H1 (cell line): ENCODE results near the gene SRSF3. TPM values are rescaled to one million over a fixed set of nuclear protein-coding genes. Genes with fewer than 3 reads are reported as not detected.

Source experiments
- CEBPB ChIP-seq: IDR thresholded peaks from 2 replicates; pipeline ENCODE4 v1.6.1; 2012; ENCODE audit warnings: low read depth, low read length
- CHD7 ChIP-seq: fragments of 300-600 bp; sonication (generic); IDR thresholded peaks from 2 replicates; pipeline ENCODE4 v1.7.1; 2012; ENCODE audit warnings: low read length, moderate library complexity, mild to moderate bottlenecking, inconsistent platforms; ENCODE audit not compliant: insufficient replicate concordance
- KDM1A ChIP-seq: fragments of 200-600, 300-600 bp; sonication (generic); IDR thresholded peaks from 2 replicates; pipeline ENCODE4 v1.7.1; 2016; ENCODE audit warnings: mild to moderate bottlenecking, low read length, borderline replicate concordance
- MAX ChIP-seq: IDR thresholded peaks from 2 replicates; pipeline ENCODE4 v1.6.1; 2012; ENCODE audit warnings: inconsistent platforms
- POLR2AphosphoS5 ChIP-seq: IDR thresholded peaks from 2 replicates; pipeline ENCODE4 v1.6.1; 2011; ENCODE audit warnings: low read depth, low read length
- RNF2 ChIP-seq: fragments of 200-900, 300-1000 bp; sonication (generic); IDR thresholded peaks from 2 replicates; pipeline ENCODE4 v1.7.1; 2016; ENCODE audit warnings: borderline replicate concordance, low read depth, mild to moderate bottlenecking, antibody characterized with exemption, low read length; ENCODE audit not compliant: poor library complexity, severe bottlenecking; ENCODE audit errors: missing control alignments
- SIN3A ChIP-seq, 2 experiments: IDR thresholded peaks in 1 of 2; conservative IDR thresholded peaks in 1 of 2; 2 replicates each; pipeline ENCODE4 v1.6.1; 2011 to 2012; ENCODE audit warnings: low read length in 2 of 2, improper control_type of control experiment in 1 of 2, low read depth in 1 of 2, mild to moderate bottlenecking in 1 of 2
- SP4 ChIP-seq: IDR thresholded peaks from 2 replicates; pipeline ENCODE4 v1.6.1; 2012; ENCODE audit warnings: low read length, inconsistent platforms
- TAF7 ChIP-seq: optimal IDR thresholded peaks from 2 replicates; pipeline ENCODE3; 2011; ENCODE audit warnings: low read depth, mild to moderate bottlenecking, inconsistent platforms, low read length, moderate library complexity, borderline replicate concordance
- TBP ChIP-seq: IDR thresholded peaks from 2 replicates; pipeline ENCODE4 v1.6.1; 2011; ENCODE audit warnings: low read depth, low read length, improper control_type of control experiment
- TEAD4 ChIP-seq: IDR thresholded peaks from 2 replicates; pipeline ENCODE4 v1.6.1; 2012; ENCODE audit warnings: low read depth, low read length, inconsistent platforms, mixed read lengths
- polyA plus RNA-seq, 7 experiments: library from polyadenylated mRNA; depleted of rRNA in 3 of 7; stranded (reverse) in 5 of 7; unstranded in 2 of 7; fragments of >200 nt in 5 of 7; fragments of 200-250 nt in 2 of 7; gene quantifications; 1 replicate in 5 of 7; 2 replicates in 1 of 7; 4 replicates in 1 of 7; pipeline versions ENCODE4 v1.2.1 to v1.2.3, GENCODE V29; 2011 to 2013; ENCODE audit warnings: missing spikeins in 2 of 7, mixed read lengths in 2 of 7
- total RNA-seq: library from RNA; stranded (reverse); fragmentation: NEBNext Ultra II Directional; extraction: Animal tissue kit (Norgen Biotek cat#: 25700); gene quantifications from 2 replicates; pipeline ENCODE4 v1.2.1, GENCODE V29; 2021

SRSF3 gene
- total and polyA plus RNA-seq, 2 of the 8 experiments (the other 6 are each of a cell fraction or from before 2014, with no cell fraction given): 471 to 689 TPM

GRCh38 chr6:36560822-36561221 lies 33.3 kb upstream of the SRSF3 start (continued):
- TF ChIP-seq CHD7 (no peak), TEAD4 (no peak), MAX (no peak), CEBPB (no peak), POLR2AphosphoS5 (no peak), RNF2 (no peak), TBP (no peak), SP4 (no peak), SIN3A (conservative IDR thresholded peaks at IDR 0.05 in 1 of 2, IDR thresholded peaks at IDR 0.05 in 1 of 2; ENCODE audit: low read depth in 1 of 2, low read length in 2 of 2) (no peak), KDM1A (no peak), TAF7 (no peak)
